GM10266 (cell line): Measurements from ENCODE around the gene NPAS3.

ENCODE experiments used
- DNase-seq: peaks from one replicate; pipeline ENCODE4 v3.0.0; 2012; ENCODE audit errors: extremely low spot score
- CTCF ChIP-seq: IDR thresholded peaks from 2 replicates; pipeline ENCODE4 v1.5.1; 2012; ENCODE audit warnings: mild to moderate bottlenecking, low read depth; ENCODE audit not compliant: control insufficient read depth, insufficient read depth; ENCODE audit errors: missing control alignments

The NPAS3 gene

GRCh38 chr14:33126433-33126832, 187.8 kb downstream of the NPAS3 start:
- no peak for DNase-seq
- TF ChIP-seq CTCF: no peak

GRCh38 chr14:33127531-33127930, 188.9 kb downstream of the NPAS3 start:
- DNase-seq: no peak
- TF ChIP-seq CTCF: no peak

- no peak for DNase-seq
- TF ChIP-seq CTCF: no peak
Measured at GRCh38 chr14:33131801-33132200, 193.1 kb downstream of the NPAS3 start.

- DNase-seq: no peak
Measured at GRCh38 chr14:33134162-33134561, 195.5 kb downstream of the NPAS3 start.

GRCh38 chr14:33134975-33135374, 196.3 kb downstream of the NPAS3 start:
- DNase-seq: no peak
- TF ChIP-seq CTCF: no peak

More at GRCh38 chr14:33134162-33134561, 195.5 kb downstream of the NPAS3 start:
- no peak for TF ChIP-seq CTCF

GRCh38 chr14:33150666-33151428, 212.2 kb downstream of the NPAS3 start:
- no peak for TF ChIP-seq CTCF

GRCh38 chr14:33163109-33163508, 224.4 kb downstream of the NPAS3 start:
- TF ChIP-seq CTCF: no peak
- no peak for DNase-seq

More at GRCh38 chr14:33150666-33151428, 212.2 kb downstream of the NPAS3 start:
- DNase-seq: no peak
